GM21737 (cell line): ENCODE measurements around the gene SUSD1.

Experiments
- ATAC-seq: cut with Tn5 transposase; IDR thresholded peaks from one replicate; pipeline ENCODE4 v1.9.1; 2021; ENCODE audit warnings: mild to moderate bottlenecking, moderate library complexity; ENCODE audit not compliant: unreplicated experiment

Gene SUSD1

DNA sequence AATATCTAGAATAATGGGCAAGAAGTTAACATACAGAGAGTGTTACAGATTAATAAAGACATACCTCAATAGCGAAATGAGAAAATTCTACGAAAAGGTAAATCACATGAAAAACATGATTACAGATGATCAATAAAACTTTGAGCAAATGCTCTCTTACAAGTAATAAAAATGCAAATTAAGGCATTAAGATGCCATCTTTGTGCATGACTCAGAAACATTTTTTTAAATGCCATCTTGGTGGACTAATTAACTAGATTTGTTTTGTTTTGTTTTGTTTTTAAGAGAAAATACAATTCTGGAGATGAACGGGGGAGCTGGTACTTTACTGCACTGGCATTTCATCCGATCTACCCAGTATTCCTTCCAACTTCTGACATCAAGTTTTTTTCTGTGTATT, 130.2 kb downstream of the SUSD1 start:
- ATAC-seq = no peak

DNA sequence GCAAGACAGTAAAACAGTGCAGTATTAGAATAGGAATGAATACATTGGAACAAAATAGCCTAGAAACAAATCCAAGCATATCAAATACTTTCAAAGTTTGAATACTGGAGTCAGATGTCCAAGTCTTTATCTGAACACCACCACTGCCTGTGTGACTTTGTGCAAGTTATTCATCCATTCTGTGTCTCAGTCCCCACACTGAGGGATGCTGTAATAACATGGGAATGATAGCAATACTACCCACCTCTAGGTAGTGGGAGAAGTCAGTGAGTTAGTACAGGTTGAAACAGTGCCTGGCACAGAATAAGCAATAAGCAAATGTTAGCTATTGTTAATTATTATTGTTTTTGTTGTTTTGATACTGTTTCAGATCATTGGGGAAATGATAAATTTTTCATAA, 130.9 kb downstream of the SUSD1 start:
- no peak for ATAC-seq

DNA sequence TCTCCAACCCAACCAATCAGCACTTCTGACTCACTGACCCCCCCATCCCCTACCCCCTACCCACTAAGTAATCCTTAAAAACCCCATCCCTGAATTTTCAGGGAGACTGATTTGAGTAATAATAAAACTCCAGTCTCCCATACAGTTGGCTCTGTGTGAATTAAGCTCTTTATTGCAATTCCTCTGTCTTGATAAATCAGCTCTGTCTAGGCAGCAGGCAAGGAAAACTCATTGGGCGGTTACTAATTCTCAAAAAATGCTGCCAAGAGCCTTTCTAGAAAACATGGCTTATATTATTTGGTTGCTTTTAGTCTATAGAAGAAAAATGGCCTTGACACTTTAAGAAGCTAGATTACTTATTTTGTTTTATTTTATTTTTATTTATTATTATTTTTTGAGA, 131.7 kb downstream of the SUSD1 start:
- ATAC-seq = no peak

DNA sequence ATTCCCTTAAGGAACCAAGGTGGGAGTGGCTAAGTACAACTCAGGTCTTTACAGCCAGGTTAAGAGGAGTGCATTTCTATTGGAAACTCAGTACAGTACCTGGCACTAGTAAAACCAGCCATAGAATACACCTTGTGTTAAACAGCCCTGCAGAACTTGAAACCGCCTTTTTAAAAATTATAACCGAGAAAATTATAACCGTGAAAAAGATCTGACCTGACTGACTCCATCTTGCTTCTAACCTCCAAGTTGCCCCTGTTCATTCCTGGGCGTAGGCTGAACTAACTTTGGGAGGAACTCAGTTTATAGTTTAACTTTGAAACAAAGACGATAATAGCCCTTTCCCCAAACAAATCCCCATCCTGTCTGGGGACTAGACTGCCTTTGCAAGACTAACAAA, 132.3 kb downstream of the SUSD1 start:
- no peak for ATAC-seq

DNA sequence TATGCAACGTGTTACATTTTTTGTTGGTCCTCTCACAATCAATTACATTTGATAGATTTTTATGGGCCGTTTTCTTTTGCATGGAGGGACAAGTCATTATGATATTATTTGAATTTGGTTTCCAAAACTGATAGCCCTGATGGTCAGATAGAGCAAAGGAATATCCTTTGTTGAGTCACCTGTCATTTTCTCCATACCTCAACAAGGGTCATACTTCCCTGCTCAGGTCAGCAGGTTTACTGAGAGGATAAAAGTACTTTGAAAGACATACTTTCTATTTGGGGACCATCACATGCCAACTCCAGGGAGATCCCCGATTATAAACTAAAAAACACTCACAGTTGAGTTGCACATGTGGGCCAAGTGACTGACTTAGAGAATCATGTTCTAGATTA, 132.9 kb downstream of the SUSD1 start:
- no peak for ATAC-seq

DNA sequence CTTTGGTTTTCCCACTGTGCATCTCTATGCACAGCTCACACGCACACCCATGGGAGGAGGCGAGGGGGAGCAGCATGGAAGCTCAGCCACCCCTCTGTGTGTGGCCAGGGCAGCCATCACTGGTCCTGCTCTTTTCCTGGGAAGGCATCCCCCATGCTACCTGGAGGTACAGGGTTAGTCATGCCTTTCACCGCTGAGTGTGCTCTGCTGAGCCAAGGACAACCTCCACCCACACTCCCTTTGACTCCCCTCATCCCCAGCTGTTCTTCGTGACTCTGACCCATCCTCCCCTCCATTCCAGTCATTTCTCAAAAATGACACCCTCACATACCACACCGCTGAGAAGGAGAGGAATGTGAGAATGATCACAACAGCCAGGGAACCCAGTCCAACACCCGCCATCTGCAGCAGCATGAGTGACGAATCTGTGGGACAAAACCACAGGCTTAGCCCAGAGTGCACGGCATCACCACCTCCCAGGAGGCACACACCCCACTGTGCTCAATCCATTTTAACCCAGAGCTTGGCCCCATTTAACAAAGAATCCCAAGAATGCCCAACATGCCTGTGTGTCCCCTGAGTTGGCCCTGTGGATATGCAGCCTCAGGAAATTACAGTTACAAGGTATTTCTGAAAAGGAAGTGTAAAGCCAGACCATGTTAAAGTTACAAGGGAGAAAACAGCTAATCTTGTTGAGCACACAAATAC, 133.4 kb downstream of the SUSD1 start:
- no peak for ATAC-seq

DNA sequence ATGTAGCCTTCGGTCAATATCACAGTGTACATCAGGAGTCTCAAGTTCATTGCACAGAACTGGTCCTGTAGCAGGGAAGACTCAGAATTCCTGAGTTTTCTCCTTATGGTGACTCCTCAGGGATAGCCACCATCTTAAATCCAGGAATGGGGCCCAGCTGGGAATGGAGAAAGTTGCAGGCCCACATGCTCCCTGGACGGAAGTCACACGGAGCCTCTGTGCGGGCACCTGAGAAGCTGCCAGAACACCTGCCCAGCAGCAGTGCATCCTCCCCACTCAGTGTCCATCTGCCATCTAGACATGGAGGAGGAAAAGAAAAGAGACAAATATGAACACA, 133.9 kb downstream of the SUSD1 start:
- no peak for ATAC-seq

DNA sequence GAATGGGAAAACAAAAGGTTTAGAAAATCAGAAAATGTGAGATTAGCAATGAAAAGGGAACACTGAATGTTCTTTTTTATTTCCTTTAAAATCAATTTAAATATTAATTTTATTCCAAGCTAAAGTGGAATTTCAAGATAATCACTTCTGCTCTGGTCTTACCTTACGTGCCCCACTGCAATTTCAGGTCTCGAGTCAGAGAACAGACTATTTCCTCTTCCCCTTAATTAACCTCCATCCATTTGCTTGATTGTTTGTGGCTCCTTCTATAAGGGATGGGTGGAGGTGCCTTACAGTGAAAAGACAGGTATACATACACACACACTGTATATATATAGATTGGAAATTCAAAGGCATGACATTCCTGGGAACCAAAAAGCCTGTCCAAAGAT, 137.1 kb downstream of the SUSD1 start:
- no peak for ATAC-seq

DNA sequence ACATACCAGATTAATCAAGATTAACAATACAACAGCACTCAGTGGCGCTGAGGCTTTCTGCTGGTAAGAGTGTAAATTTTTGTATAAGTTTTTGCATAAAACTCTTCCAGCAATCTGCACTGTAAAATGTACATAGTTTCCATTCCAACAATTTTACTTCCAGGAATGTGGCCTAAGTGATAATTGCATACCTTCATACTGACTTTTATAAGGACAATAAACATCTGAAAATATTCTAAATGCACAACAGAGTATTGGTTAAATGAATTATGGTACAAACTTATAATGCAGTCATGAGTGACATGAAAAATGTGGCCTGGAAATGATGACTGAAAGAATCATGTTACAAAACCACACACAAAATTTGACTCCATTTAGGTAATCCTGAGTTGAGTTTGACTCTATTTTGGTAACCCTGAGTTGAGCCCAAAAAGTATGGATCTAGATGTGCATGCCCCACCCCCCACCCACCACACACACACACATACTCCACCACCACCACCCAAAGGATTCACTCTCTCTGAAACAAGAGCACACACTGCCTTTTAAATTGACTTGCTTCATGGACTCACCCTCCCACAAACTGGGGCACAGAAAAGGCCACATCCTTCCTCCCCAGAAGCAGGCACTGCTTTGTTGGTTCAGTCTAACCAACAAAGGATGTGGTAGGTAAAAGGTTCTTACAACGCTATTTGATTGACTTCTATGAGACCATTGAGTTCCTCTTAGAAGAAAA, 137.6 kb downstream of the SUSD1 start:
- ATAC-seq = peak; percentile 54

DNA sequence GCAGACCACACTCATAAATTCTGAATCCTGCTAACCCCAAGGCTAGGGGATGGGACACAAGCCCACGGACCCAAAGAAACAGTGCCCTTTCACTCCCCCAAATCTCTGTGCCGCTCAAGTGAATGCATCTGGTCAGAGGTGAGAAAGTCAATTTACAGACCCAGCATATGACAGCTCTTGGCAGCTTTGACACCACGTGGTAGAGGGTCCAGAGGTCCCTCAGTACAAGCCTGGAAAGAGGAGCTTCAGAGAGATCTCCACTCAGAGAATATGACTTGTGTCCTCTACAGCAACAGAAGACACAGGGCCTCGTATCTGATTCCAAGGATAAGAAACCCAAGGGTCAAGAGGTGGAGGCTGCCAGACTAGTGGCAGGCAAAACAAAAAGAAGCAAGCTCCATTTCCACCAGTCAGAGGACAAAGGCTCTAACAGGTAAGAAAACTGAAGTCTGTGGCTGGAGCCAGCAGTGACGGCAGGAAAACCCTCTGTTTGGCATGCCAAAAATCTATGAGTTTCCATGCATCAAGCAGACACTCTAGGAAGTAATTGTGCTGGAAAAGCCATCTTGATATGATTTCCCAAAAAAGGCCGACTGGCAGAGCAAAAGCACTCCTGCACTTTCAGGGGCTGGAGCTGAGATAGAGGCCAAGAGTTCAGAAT, 139.8 kb downstream of the SUSD1 start:
- no peak for ATAC-seq

DNA sequence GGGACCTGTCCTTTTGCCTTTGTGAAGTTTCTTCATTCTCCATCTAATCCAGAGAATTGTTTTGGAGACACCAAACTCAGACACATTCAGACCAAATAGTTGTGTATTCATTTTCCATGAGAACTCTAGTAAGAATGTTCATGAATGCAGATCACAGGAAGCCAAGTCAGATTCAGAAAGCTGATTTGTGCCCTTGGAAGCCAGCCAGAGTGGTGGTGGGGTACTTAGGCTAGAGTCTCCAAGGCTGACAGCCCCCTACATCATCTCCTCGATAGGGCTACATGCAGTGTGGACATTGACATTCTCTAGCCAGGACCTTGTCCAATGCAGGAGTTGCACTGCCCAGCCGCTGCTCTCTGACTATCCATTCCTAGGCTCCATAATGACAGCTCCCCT, 140.9 kb downstream of the SUSD1 start:
- no peak for ATAC-seq

DNA sequence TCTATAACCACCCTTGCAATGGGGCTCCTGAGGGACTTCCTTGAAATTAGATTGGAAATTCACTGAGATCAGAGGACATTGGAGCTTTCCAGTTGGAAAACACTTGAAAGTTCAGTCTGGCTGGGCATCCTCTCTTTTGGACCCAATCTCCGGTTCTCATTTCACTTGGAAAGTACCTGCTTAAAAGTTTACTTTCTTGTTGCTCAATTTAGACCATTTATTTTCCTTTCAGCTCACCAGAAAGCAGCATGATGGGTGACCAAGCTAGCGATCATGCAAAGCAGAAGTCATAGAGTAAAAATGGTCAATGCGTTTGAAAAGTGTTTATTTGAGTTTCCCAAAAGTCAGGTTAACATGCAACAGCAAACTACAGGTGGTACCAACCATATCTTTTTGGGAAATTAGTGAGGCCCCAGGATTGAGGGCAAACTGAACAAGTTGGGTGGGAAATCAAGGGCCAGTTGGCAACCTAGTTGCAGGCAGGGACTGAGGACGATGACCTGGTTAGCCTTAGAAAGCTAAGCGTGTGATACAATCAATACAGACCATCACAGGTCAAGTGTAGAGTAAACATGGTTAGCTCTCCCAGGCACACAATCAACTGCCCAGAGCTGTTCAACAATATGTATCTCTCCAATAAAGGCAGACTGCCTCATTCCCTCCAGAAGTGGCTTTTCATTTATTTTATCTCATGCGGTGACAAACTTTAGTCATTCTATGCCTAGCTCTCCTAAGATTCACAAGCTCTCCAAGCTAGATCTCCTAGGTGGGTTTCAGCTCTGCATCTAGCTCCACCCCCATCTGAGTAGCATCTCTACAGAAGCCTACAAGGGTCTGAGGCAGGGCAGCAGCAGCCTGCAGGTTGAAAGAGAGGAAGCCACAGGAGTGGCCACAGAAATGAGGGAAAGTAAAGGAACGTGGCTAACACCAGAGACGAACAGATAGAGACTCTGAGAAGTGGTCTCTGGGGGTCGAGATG, 141.6 kb downstream of the SUSD1 start:
- ATAC-seq = no peak

DNA sequence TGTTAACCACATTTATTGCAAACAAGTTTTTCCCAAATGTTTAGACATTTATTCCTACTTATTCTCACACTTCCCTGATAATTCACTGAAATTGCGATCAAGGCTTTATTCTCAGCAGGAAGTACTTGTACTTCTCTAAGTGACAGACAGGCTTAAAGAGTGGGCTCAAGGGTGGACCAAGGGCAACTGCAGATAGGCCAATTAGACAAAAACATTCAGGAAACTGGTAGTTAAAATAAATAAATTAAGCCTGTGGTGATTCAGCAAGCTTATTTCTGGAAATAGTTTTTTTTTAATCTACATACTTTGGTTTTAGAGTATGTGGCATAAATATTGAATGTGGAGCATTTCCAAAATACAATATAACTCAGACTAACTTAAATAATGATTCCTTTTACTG, 142.4 kb downstream of the SUSD1 start:
- ATAC-seq = no peak

DNA sequence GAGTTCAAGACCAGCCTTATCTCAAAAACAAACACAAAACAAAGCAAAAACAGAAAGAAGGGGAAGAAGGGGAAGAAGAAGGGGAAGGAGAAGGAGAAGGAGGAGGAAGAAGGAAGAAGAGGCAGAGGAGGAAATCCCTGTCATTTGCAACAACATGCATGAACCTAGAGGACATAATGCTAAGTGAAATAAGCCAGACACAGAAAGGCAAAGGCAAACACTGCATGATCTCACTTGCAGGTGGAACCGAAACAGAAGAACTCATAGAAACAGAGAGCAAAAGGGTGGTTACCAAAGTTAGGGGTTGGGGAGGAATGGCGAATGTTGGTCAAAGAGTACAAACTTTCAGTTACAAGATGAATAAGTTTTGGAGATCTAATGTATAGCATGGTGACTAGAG, 143.1 kb downstream of the SUSD1 start:
- peak; percentile 48 for ATAC-seq

DNA sequence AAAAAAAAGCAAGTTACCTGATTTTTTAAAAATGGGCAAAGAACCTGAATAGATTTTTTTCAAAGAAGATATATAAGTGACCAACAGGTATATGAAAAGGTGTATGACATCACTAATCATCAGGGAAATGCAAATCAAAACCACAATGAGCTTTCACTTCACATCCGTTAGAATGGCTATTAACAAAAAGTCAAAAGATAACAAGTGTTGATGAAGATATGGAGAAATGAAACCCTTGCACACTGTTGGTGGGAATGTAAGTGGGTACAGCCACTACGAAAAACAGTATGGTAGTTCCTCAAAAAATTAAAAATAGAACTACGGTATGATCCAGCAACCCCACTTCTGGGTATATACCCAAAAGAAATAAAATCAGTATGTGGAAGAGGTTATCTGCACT, 143.7 kb downstream of the SUSD1 start:
- ATAC-seq = no peak

DNA sequence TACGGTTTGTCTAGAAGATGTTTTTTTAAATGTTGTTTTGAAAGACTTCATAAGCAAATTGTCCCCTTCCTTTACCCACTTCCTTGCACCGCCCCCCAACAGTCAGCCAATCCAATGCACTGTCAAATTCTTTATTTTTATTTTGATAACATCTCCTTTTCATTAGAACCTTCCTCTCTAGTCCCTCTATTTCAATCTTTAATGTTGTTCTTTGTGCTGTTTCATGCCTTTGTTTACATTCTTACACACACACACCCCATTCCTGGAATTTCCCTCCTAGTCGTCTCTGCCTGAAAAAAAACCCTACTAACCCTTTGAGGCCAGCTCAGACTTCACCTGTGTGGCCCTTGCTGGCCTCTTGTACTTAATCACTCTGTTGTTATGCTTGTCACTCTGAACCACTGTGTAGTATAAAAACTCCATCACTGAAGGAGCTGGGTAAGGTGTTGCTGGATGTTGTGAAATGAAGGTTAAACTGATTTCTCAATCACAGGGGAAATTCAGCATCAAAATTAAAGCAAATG, 145.1 kb downstream of the SUSD1 start:
- no peak for ATAC-seq

DNA sequence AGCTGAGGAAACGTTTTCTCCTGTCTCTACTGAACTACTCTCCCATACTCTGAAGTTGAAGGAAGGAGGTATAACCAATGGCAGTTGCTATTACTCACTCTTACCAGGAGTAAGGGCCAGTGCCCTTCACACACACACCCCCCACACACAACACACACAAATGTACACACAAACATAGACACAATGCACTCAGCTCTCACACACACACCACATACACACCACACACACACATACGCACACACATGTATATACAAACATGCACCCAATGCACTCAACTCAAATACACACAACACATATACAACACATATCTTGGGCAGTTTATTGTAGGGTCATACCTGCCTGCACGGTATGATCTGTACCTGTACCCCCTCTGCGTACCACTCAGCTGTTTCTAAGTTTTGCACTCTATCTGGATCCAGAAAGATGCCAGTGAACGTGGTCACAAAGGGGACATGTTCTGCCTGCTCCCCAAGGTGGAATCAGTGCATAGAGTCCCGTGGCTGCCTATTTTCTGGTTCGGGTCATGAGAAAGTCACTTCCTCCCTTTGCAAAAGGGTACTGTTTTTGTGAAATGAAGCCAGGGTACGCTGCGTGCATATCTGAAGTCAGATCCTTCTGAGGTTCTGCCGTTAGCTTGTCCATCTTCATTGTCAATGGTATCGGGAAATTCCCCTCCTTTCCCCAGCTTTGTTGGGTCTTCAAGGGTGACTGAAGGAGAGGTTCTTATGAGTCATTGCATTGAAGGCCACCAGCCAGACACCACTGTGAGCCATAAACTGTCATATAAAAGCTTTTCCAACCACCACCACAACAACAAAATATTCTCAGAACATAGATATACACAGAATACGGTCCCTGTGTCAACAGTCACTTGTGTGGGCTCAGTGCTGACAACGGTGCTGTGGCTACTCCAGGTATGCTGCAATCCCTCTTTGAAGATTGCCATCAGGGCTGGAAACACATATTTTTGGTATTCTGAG, 146.6 kb downstream of the SUSD1 start:
- peak; percentile 48 for ATAC-seq

DNA sequence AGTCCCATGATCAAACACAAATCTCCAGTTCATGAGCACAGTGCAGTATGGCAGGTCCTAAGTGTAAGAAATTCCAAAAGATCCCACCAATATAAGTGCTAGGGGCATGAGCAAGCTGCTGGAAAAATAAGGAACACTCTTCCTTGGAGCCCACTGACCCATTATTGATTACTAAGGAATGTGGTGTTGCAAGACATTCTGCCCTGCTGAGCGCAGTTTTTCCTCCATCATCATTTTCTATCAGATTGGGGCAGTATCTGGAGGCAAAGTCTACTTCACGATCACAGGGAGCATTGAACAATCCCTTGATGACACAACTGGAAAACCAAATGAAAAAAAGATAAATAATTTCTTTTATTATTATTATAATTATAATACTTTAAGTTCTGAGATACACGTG, 149.2 kb downstream of the SUSD1 start:
- no peak for ATAC-seq

DNA sequence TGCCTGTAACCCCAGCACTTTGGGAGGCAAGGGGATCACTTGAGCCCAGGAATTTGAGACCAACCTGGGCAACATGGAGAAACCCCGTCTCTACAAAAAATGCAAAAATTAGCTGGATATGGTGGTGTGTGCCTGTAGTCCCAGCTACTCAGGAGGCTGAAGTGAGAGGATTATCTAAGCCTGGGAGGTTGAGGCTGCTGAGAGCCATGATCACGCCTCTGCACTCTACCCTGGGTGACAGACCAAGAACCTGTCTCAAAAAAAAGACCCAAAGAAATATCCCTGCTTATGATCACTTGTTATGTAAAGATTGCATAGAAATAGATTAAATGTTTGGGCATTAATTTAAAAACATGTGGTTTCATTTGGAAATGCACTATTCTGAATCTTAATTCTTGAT, 153.4 kb downstream of the SUSD1 start:
- ATAC-seq = no peak
